Cerebellar nuclear complex (tissue), 1 donor: ENCODE data around the gene ERVK3-1.

Experiments
- DNase-seq, 2 experiments: peaks; one replicate each; lab custom pipeline; 2025; lab: John Stamatoyannopoulos, UW

The ERVK3-1 gene

DNA sequence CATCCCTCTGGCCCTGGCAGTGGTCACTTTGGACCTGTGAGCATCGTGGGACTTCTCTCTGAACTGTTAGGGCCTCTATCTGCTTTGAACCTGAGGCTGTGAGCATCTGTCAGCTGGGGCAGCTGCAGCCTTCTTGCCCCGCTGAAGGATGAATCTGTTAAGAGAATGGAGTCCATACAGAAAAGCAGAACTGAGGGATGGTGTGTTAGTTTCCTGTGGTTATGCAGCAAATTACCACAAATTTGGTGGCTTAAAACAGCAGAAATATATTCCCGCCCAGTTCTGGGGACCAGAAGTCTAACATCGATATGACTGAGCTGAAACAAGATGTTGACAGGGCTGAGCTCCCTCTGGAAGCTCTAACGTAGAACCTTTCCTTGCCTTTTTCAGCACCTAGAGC, 59.0 kb downstream of the ERVK3-1 start:
- DNase-seq: no peak
